Tracheal epithelial cell (primary cell): ENCODE results near the gene DZIP1L. TPM values are rescaled to one million over a fixed set of nuclear protein-coding genes. Genes with fewer than 3 reads are reported as not detected.

Experiments
- total RNA-seq: library from RNA; depleted of rRNA; stranded (reverse); fragments of >200 nt; gene quantifications from 2 replicates; pipeline ENCODE4 v1.2.1, GENCODE V29; 2014

DZIP1L gene
- 0.96 and 1.7 TPM in 2 replicates for total RNA-seq

GRCh38 chr3:138114988-138115971, at the start of gene DZIP1L:
TSS of gene DZIP1L (minus strand) at chr3:138115608. CDS start at chr3:138103971, 11,637 bp downstream.

DNA sequence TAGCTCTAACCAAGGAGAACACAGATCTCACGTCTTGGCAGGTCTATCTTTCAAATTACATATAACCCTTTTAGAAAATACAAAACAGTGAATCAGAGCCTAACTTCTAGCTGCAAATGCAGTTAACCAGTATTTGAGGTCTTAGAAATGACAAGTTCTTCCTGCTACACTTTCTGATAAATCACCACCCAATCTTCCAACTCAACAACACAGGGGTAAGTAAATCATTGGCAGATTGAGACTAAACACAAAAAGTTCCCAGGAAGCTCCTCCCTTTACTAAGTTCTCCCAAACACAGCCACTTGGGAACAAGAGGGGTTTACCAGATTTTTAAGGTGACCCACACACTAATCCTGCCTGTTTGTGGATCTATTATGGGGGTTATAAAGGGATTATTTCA, 16.8 kb upstream of the DZIP1L start, which contains the start of gene A4GNT:
A4GNT (minus strand) TSS at position 152 of the 400 bp plus-strand sequence. CDS start 1,134 bp downstream, outside the sequence.

Other genes with a start within 250 kb of the DZIP1L start
- gene CLDN18, start 105.4 kb downstream of the DZIP1L start, total RNA-seq = not detected in 2 replicates
- not detected in 2 replicates for gene A4GNT, start 16.8 kb upstream of the DZIP1L start, total RNA-seq
- gene DBR1, start 59.3 kb upstream of the DZIP1L start, total RNA-seq = 12.5 and 13.0 TPM in 2 replicates
- gene ARMC8, start 71.7 kb upstream of the DZIP1L start, total RNA-seq = 39.3 and 42.8 TPM in 2 replicates
- not detected in 2 replicates for gene NME9, start 214.2 kb upstream of the DZIP1L start, total RNA-seq
- 1.7 and 14.2 TPM in 2 replicates for gene MRAS, start 233.0 kb upstream of the DZIP1L start, total RNA-seq